ENCODE results near the gene ZNF622.

Gene ZNF622

DNA sequence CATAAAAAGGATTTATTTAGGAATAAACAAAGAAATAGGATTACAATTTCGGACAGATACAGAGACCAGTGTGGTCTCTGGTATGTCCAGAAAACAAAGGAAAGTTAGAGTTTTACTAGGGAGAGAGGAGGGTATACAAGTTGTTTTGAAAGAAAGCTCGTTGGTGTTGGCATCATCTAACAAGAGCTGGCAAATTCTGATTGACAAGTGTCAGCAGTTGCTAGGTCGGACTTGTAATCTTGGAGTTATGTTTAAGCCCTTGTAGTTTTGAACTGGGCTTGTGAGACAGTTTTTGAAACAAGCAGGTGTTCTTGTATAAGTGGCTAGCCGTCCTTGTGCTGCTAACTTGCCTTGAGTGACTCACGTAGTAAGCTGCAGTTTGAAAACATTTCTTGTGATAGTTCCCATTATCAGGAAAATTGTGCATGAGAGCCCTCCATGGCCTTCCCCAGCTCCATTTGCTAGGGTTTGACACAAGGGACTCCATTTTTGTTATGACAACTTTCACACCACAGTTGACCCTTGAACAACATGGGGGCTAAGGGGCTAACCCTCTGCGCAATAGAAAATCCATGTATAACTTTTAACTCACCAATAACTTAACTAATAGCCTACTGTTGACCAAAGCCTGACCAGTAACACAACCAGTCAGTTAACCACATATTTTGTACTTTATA is 48.1 kb downstream of the ZNF622 start:
- Histone ChIP-seq H3K27ac (no peak overlapping the region), H3K36me3 (ENCODE audit: insufficient read depth) (no peaks in the 10 kb centered on the region), H3K4me1 (ENCODE audit: low read depth, poor library complexity, severe bottlenecking) (no peaks in the 10 kb centered on the region), H3K9ac (no peak overlapping the region), H3K79me2 (ENCODE audit: insufficient read depth, low read depth) (no peaks in the 10 kb centered on the region), H3K4me2 (no peak overlapping the region), H2AFZ (ENCODE audit: low read depth) (no peak overlapping the region), H3K4me3 (IDR thresholded peaks at IDR 0.05; ENCODE audit: insufficient read depth, low read depth, low read length) (no peak overlapping the region), H3K27me3 (ENCODE audit: insufficient read depth, low read depth) (no peaks in the 10 kb centered on the region), H4K20me1 (ENCODE audit: insufficient read depth) (no peaks in the 10 kb centered on the region)
- TF ChIP-seq, protein P1, sequence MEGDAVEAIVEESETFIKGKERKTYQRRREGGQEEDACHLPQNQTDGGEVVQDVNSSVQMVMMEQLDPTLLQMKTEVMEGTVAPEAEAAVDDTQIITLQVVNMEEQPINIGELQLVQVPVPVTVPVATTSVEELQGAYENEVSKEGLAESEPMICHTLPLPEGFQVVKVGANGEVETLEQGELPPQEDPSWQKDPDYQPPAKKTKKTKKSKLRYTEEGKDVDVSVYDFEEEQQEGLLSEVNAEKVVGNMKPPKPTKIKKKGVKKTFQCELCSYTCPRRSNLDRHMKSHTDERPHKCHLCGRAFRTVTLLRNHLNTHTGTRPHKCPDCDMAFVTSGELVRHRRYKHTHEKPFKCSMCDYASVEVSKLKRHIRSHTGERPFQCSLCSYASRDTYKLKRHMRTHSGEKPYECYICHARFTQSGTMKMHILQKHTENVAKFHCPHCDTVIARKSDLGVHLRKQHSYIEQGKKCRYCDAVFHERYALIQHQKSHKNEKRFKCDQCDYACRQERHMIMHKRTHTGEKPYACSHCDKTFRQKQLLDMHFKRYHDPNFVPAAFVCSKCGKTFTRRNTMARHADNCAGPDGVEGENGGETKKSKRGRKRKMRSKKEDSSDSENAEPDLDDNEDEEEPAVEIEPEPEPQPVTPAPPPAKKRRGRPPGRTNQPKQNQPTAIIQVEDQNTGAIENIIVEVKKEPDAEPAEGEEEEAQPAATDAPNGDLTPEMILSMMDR (conservative IDR thresholded peaks at IDR 0.05; ENCODE audit: low read depth, low read length), result no peak

DNA sequence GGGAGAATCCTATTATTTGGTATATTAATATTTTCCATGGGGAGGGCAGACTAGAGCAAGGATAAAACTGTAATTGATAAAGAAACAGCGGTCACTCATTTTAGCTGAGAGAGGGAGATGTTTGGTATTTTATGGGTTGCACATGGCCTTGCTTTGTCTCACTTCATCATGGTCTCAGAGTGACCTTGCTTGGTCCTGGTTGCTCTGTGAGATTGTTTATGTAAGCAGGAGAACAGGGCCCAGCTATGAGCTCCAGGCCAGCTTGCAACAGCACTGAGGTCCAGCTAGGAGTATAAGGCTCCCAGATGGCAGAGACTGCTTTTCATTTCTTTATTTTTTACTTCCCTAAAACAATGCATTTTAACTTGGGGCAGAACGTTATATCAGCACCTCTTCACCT is 50.7 kb downstream of the ZNF622 start:
- Histone ChIP-seq H3K27me3 (ENCODE audit: insufficient read depth, low read depth) (no peaks in the 10 kb centered on the region), H3K9ac (no peak overlapping the region), H3K4me1 (ENCODE audit: low read depth, poor library complexity, severe bottlenecking) (no peaks in the 10 kb centered on the region), H3K4me2 (no peak overlapping the region), H3K4me3 (IDR thresholded peaks at IDR 0.05; ENCODE audit: insufficient read depth, low read depth, low read length) (no peak overlapping the region), H2AFZ (ENCODE audit: low read depth) (no peak overlapping the region), H3K79me2 (ENCODE audit: insufficient read depth, low read depth) (no peaks in the 10 kb centered on the region), H3K36me3 (ENCODE audit: insufficient read depth) (no peaks in the 10 kb centered on the region), H4K20me1 (ENCODE audit: insufficient read depth) (no peaks in the 10 kb centered on the region), H3K27ac (no peak overlapping the region)
- TF ChIP-seq, protein P1 (conservative IDR thresholded peaks at IDR 0.05; ENCODE audit: low read depth, low read length), result no peak

DNA sequence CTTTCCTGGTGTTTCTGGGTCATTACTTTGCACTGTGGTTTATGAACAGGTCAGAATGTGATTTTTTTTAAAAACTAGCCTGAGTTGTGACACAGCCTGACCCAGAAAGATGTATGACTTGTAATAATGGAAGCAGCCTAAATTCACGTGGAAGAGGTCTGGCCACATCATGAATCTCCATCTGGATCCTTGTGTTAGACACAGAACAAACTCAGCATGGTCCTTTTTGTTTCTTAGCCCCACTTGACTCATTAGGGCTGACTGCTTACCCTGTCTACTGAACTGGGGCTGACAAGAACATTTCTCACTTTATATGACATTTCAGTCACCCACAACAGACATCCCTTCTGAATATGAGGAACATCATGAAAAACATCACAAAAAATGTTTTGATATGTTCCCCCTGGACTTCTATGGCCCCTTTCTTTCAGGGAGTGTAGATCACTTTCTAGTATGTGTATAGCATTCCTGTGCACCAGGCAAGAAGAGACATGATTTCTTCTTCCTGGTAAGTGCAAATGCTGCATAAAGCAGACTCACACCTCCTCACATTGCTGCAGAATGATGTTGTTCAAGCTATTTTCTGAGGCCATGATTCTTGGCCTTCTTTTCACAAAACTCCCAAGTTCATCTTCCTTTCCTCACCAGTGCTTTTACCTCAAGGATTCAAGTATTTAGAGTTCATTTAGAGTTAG is 52.3 kb downstream of the ZNF622 start:
- H3K27me3 ChIP-seq (ENCODE audit: insufficient read depth, low read depth), result no peaks in the 10 kb centered on the region
- TF ChIP-seq, protein P1 (conservative IDR thresholded peaks at IDR 0.05; ENCODE audit: low read depth, low read length), result no peak
- H4K20me1 ChIP-seq (ENCODE audit: insufficient read depth), result no peaks in the 10 kb centered on the region
- H3K4me3 ChIP-seq (IDR thresholded peaks at IDR 0.05; ENCODE audit: insufficient read depth, low read depth, low read length), result no peak overlapping the region
- no peaks in the 10 kb centered on the region for H3K36me3 ChIP-seq (ENCODE audit: insufficient read depth)
- H3K4me1 ChIP-seq (ENCODE audit: low read depth, poor library complexity, severe bottlenecking), result no peaks in the 10 kb centered on the region
- no peaks in the 10 kb centered on the region for H3K79me2 ChIP-seq (ENCODE audit: insufficient read depth, low read depth)
- H3K9ac ChIP-seq, result no peak overlapping the region
- no peak overlapping the region for H3K27ac ChIP-seq
- no peak overlapping the region for H3K4me2 ChIP-seq
- no peak overlapping the region for H2AFZ ChIP-seq (ENCODE audit: low read depth)

DNA sequence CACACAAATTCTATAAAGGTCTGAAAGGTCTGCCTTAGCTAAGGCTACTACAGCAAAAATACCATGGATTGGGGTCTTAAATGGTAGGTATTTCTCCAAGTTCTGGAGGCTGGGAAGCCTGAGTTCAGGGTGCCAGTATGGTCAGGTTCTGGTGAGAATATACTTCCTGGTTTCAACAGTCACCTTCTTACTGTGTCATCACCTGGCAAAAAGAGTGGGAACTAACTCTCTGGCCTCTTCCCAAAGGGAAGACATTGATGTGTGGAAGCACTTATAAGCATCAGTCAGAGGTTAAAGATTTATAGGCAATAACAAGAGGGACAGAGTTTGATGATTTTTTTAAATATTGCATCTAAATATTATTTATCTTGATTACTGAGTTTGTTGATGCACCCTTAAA is 53.0 kb downstream of the ZNF622 start:
- Histone ChIP-seq H3K4me3 (IDR thresholded peaks at IDR 0.05; ENCODE audit: insufficient read depth, low read depth, low read length) (no peak overlapping the region), H3K9ac (no peak overlapping the region), H3K27ac (no peak overlapping the region), H4K20me1 (ENCODE audit: insufficient read depth) (no peaks in the 10 kb centered on the region), H2AFZ (ENCODE audit: low read depth) (no peak overlapping the region), H3K27me3 (ENCODE audit: insufficient read depth, low read depth) (no peaks in the 10 kb centered on the region), H3K36me3 (ENCODE audit: insufficient read depth) (no peaks in the 10 kb centered on the region), H3K4me2 (no peak overlapping the region), H3K79me2 (ENCODE audit: insufficient read depth, low read depth) (no peaks in the 10 kb centered on the region), H3K4me1 (ENCODE audit: low read depth, poor library complexity, severe bottlenecking) (no peaks in the 10 kb centered on the region)
- TF ChIP-seq, protein P1 (conservative IDR thresholded peaks at IDR 0.05; ENCODE audit: low read depth, low read length), result no peak
